Measurements from ENCODE around the gene CD3G. TPM values are rescaled to one million over a fixed set of nuclear protein-coding genes. Genes with fewer than 3 reads are reported as not detected.

The CD3G gene
- total and polyA plus RNA-seq, 4 donors: 0.19 to 0.84 (median 0.33) TPM

DNA sequence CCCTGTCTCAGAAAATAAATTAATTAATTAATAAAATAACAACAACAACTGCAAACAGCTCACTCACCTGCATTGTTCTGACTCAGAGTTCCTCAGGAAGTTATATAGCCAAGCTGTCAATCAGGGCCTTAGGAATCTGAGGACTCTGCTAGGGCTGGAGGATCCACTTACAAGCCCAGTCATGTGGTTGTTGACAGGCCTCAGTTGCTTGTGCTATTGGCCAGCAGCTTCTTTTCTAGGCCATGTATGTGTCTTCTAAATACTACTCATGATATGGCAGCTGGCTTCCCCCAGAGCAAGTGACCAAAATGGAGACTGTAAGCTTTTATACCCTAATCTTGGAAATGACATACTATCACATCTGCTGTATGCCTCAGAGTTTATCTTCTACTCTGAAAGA lies 36.4 kb downstream of the CD3G start (continued):
- TF ChIP-seq HNF4G (IDR thresholded peaks at IDR 0.05) (no peak), YY1 (IDR thresholded peaks at IDR 0.05) (no peak), RAD21 (IDR thresholded peaks at IDR 0.05) (no peak), RXRA (IDR thresholded peaks at IDR 0.05) (no peak)

DNA sequence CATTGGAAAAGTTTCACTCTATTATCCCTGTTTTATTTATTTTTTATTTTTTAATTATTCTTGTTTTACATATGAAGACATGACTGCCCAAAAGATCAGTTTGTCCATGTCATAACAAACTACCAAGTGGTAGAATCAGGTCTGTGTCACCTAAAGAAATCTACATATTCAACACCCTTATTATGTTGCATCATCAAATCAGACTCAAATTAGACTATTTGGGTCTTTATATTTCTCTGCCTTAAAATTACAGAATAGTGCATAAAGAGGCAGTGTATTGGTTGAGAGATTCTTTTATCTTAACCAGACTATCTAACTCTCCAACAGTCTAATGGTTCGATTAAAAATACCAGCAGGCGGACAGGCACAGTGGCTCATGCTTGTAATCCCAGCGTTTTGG lies 38.8 kb downstream of the CD3G start:
- H3K9me3 ChIP-seq (ENCODE audit: control insufficient read depth in 4 of 4, low read length in 3 of 4): no peaks in the 10 kb centered on the region
- H3K4me1 ChIP-seq (ENCODE audit: control insufficient read depth in 4 of 4, insufficient read depth in 4 of 4, low read length in 3 of 4): no peaks in the 10 kb centered on the region
- no peak overlapping the region for H3K27ac ChIP-seq (ENCODE audit: low read depth in 1 of 2, low read length in 2 of 2)
- H3K9ac ChIP-seq (ENCODE audit: low read depth in 1 of 2, low read length in 2 of 2): no peak overlapping the region
- WGBS: 91% methylated on average over 3 of the region's 3 CpGs
- peaks cover 17 to 99% (median 86%) of the 10 kb centered on the region in 4 donors for H3K36me3 ChIP-seq (ENCODE audit: control insufficient read depth in 4 of 4, insufficient read depth in 3 of 4, low read depth in 1 of 4, low read length in 3 of 4)
- DNase-seq (ENCODE audit: low spot score): no peak
- no peaks in the 10 kb centered on the region for H3K27me3 ChIP-seq (ENCODE audit: control insufficient read depth in 4 of 4, insufficient read depth in 4 of 4, low read length in 3 of 4)
- H3K4me3 ChIP-seq (ENCODE audit: low read depth in 1 of 3, low read length in 3 of 3): no peak overlapping the region
- no peak for TF ChIP-seq GABPA (IDR thresholded peaks at IDR 0.05 in 1 of 2, conservative IDR thresholded peaks at IDR 0.05 in 1 of 2)
- no peak for TF ChIP-seq JUND (IDR thresholded peaks at IDR 0.05)
- no peak for TF ChIP-seq ZBTB33 (IDR thresholded peaks at IDR 0.05)
- TF ChIP-seq, protein P1, sequence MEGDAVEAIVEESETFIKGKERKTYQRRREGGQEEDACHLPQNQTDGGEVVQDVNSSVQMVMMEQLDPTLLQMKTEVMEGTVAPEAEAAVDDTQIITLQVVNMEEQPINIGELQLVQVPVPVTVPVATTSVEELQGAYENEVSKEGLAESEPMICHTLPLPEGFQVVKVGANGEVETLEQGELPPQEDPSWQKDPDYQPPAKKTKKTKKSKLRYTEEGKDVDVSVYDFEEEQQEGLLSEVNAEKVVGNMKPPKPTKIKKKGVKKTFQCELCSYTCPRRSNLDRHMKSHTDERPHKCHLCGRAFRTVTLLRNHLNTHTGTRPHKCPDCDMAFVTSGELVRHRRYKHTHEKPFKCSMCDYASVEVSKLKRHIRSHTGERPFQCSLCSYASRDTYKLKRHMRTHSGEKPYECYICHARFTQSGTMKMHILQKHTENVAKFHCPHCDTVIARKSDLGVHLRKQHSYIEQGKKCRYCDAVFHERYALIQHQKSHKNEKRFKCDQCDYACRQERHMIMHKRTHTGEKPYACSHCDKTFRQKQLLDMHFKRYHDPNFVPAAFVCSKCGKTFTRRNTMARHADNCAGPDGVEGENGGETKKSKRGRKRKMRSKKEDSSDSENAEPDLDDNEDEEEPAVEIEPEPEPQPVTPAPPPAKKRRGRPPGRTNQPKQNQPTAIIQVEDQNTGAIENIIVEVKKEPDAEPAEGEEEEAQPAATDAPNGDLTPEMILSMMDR (IDR thresholded peaks at IDR 0.05; ENCODE audit: low read depth, low read length, missing input control): no peak
- TF ChIP-seq FOXA1 (IDR thresholded peaks at IDR 0.05): no peak

DNA sequence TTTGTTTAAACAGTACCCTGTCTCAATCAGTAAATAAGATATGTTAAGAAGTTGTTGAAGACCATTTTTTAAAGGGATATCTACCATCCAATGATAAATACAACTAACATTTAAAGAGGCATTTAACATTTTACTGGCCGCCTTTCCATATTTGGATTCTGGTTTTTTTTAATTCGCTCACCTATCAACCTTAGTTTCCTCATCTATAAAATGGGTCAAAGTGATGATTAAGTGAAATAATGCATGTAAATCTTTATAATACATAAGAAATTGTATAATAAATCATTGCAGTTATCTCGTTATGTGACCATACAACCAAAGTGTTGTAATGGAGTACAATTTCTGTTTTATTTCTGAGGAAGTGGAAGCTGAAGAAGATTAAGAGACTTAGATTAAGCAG lies 39.5 kb downstream of the CD3G start:
- TF ChIP-seq HNF4A (conservative IDR thresholded peaks at IDR 0.05) (no peak), ATF3 (IDR thresholded peaks at IDR 0.05) (no peak), RXRA (IDR thresholded peaks at IDR 0.05) (no peak)
- Histone ChIP-seq H3K36me3 (ENCODE audit: control insufficient read depth in 4 of 4, insufficient read depth in 3 of 4, low read depth in 1 of 4, low read length in 3 of 4) (peaks cover 17 to 100% (median 85%) of the 10 kb centered on the region in 4 donors), H3K4me1 (ENCODE audit: control insufficient read depth in 4 of 4, insufficient read depth in 4 of 4, low read length in 3 of 4) (no peaks in the 10 kb centered on the region), H3K9ac (ENCODE audit: low read depth in 1 of 2, low read length in 2 of 2) (no peak overlapping the region), H3K27ac (ENCODE audit: low read depth in 1 of 2, low read length in 2 of 2) (no peak overlapping the region), H3K4me3 (ENCODE audit: low read depth in 1 of 3, low read length in 3 of 3) (no peak overlapping the region), H3K9me3 (ENCODE audit: control insufficient read depth in 4 of 4, low read length in 3 of 4) (no peaks in the 10 kb centered on the region), H3K27me3 (ENCODE audit: control insufficient read depth in 4 of 4, insufficient read depth in 4 of 4, low read length in 3 of 4) (no peaks in the 10 kb centered on the region)
- WGBS: 97% methylated on average over 3 of the region's 3 CpGs
- DNase-seq (ENCODE audit: low spot score): no peak

GRCh38 chr11:118396097-118396501 lies 52.0 kb downstream of the CD3G start:
- Histone ChIP-seq H3K9ac (ENCODE audit: low read depth in 1 of 2, low read length in 2 of 2) (no peak overlapping the region), H3K27ac (ENCODE audit: low read depth in 1 of 2, low read length in 2 of 2) (no peak overlapping the region), H3K4me3 (ENCODE audit: low read depth in 1 of 3, low read length in 3 of 3) (no peak overlapping the region), H3K27me3 (ENCODE audit: control insufficient read depth in 4 of 4, insufficient read depth in 4 of 4, low read length in 3 of 4) (no peaks in the 10 kb centered on the region), H3K9me3 (ENCODE audit: control insufficient read depth in 4 of 4, low read length in 3 of 4) (no peaks in the 10 kb centered on the region), H3K4me1 (ENCODE audit: control insufficient read depth in 4 of 4, insufficient read depth in 4 of 4, low read length in 3 of 4) (peaks cover 0 to 5% (median 4%) of the 10 kb centered on the region in 4 donors), H3K36me3 (ENCODE audit: control insufficient read depth in 4 of 4, insufficient read depth in 3 of 4, low read depth in 1 of 4, low read length in 3 of 4) (peaks cover 2 to 57% (median 41%) of the 10 kb centered on the region in 4 donors)
- WGBS: 91% methylated on average over 6 of the region's 6 CpGs
- no peak for DNase-seq (ENCODE audit: low spot score)
- no peak for TF ChIP-seq RXRA (IDR thresholded peaks at IDR 0.05)
- TF ChIP-seq NR2F2 (IDR thresholded peaks at IDR 0.05): no peak
- TF ChIP-seq YY1 (IDR thresholded peaks at IDR 0.05): no peak
- no peak for TF ChIP-seq TAF1 (conservative IDR thresholded peaks at IDR 0.05)
- TF ChIP-seq, protein P2, sequence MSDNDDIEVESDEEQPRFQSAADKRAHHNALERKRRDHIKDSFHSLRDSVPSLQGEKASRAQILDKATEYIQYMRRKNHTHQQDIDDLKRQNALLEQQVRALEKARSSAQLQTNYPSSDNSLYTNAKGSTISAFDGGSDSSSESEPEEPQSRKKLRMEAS (IDR thresholded peaks at IDR 0.05): no peak
- TF ChIP-seq, protein P3, sequence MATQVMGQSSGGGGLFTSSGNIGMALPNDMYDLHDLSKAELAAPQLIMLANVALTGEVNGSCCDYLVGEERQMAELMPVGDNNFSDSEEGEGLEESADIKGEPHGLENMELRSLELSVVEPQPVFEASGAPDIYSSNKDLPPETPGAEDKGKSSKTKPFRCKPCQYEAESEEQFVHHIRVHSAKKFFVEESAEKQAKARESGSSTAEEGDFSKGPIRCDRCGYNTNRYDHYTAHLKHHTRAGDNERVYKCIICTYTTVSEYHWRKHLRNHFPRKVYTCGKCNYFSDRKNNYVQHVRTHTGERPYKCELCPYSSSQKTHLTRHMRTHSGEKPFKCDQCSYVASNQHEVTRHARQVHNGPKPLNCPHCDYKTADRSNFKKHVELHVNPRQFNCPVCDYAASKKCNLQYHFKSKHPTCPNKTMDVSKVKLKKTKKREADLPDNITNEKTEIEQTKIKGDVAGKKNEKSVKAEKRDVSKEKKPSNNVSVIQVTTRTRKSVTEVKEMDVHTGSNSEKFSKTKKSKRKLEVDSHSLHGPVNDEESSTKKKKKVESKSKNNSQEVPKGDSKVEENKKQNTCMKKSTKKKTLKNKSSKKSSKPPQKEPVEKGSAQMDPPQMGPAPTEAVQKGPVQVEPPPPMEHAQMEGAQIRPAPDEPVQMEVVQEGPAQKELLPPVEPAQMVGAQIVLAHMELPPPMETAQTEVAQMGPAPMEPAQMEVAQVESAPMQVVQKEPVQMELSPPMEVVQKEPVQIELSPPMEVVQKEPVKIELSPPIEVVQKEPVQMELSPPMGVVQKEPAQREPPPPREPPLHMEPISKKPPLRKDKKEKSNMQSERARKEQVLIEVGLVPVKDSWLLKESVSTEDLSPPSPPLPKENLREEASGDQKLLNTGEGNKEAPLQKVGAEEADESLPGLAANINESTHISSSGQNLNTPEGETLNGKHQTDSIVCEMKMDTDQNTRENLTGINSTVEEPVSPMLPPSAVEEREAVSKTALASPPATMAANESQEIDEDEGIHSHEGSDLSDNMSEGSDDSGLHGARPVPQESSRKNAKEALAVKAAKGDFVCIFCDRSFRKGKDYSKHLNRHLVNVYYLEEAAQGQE (IDR thresholded peaks at IDR 0.05): no peak
- no peak for TF ChIP-seq HNF4A (conservative IDR thresholded peaks at IDR 0.05)
- TF ChIP-seq FOXA2 (IDR thresholded peaks at IDR 0.05): no peak
- no peak for TF ChIP-seq JUND (IDR thresholded peaks at IDR 0.05)
- no peak for TF ChIP-seq SP1 (IDR thresholded peaks at IDR 0.05)
- TF ChIP-seq EGR1 (IDR thresholded peaks at IDR 0.05; ENCODE audit: low read depth in 2 of 2): no peak
- TF ChIP-seq ZBTB33 (IDR thresholded peaks at IDR 0.05): no peak

Data from liver (tissue), 9 donors.